Activated naive CD4-positive, alpha-beta T cell treated with anti-CD3 and anti-CD28 coated beads, Interleukin-2, amount 50 U/mL, for 72 hours (primary cell): ENCODE measurements around the gene ZNF607. TPM values are rescaled to one million over a fixed set of nuclear protein-coding genes. Genes with fewer than 3 reads are reported as not detected.
"Not testable (repeated sequence)": the region's sequence is repeated elsewhere in the genome, so short reads cannot be mapped to it uniquely, and the experiment has no call there.

Experiments used
- ATAC-seq, 2 donors: fragments of 150-1000 bp; cut with Tn5 transposase; 2 replicates each; pipeline ENCODE4 v1.10.0; 2021; ENCODE audit warnings: mild to moderate bottlenecking in 2 of 2, moderate library complexity in 2 of 2
- DNase-seq, 2 donors: peaks; one replicate each; pipeline ENCODE4 v3.0.0; 2021 to 2022; ENCODE audit warnings: low spot score in 2 of 2
- H3K27ac Mint-ChIP-seq, 2 donors: one replicate each; pipeline ENCODE4 v1.8.0; 2022; ENCODE audit warnings: mild to moderate bottlenecking in 2 of 2, mixed read lengths in 2 of 2
- H3K36me3 Mint-ChIP-seq, 2 donors: one replicate each; pipeline ENCODE4 v1.8.0; 2022; ENCODE audit warnings: mixed read lengths in 2 of 2
- H3K9me3 Mint-ChIP-seq, 2 donors: one replicate each; pipeline ENCODE4 v1.8.0; 2022; ENCODE audit warnings: mixed read lengths in 2 of 2
- total RNA-seq, 2 donors: library from RNA; stranded (reverse); gene quantifications; one replicate each; pipeline ENCODE4 v1.2.3, GENCODE V29; 2022

Gene ZNF607
- total RNA-seq = 10 to 100 TPM in 1 of 2 donors, 1 to 10 TPM in 1; 5.7 to 13.1 TPM

- Mint-ChIP-seq H3K9me3 (peaks cover 0 to 17% of the 10 kb centered on the region in 2 donors), H3K36me3 (peaks cover 19 to 33% of the 10 kb centered on the region in 2 donors), H3K27ac (peak within 1 kb of the TSS; percentile 84 to 95)
- peak; percentile 84 to 92 for DNase-seq
- ATAC-seq = peak; percentile 93 to 96
Observed at GRCh38 chr19:37719111-37719926, at the start of gene ZNF607. TSS of gene ZNF607 (minus strand) at chr19:37719761. CDS start at chr19:37711618, 8,143 bp downstream.

DNA sequence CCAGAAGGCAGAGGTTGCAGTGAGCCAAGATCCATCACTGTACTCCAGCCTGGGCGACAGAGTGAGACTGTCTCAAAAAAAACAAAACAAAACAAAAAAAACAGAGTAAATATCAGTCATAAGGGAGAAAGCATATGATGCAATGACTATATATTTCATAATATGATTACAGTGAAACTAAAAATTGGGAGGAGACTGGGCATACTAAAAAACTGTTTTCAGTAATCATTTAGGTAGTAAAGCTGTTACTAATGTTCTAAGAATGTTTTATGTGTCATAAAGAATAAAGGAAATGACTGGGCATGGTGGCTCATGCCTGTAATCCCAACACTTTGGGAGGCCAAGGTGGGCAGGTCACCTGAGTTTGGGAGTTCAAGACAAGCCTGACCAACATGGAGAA, 43.9 kb upstream of the ZNF607 start:
- DNase-seq = peak in 1 of 2 donors; percentile 10
- ATAC-seq = peak; percentile 76 to 96
- H3K27ac Mint-ChIP-seq = peak overlapping the region in 1 of 2 donors; percentile 33
- peaks cover 37 to 73% of the 10 kb centered on the region in 2 donors for H3K36me3 Mint-ChIP-seq
- H3K9me3 Mint-ChIP-seq = peaks cover 17 to 20% of the 10 kb centered on the region in 2 donors

DNA sequence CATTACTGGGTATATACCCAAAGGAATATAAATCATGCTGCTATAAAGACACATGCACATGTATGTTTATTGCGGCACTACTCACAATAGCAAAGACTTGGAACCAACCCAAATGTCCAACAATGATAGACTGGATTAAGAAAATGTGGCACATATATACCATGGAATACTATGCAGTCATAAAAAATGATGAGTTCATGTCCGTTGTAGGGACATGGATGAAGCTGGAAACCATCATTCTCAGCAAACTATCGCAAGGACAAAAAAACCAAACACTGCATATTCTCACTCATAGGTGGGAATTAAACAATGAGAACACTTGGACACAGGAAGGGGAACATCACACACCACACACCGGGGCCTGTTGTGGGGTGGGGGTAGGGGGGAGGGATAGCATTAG, 38.1 kb upstream of the ZNF607 start:
- DNase-seq, H3K27ac Mint-ChIP-seq, ATAC-seq: not testable (repeated sequence)
- Mint-ChIP-seq H3K9me3 (peaks cover 9 to 21% of the 10 kb centered on the region in 2 donors), H3K36me3 (peaks cover 34 to 56% of the 10 kb centered on the region in 2 donors)

- DNase-seq = no peak
- H3K9me3 Mint-ChIP-seq = peaks cover 60 to 61% of the 10 kb centered on the region in 2 donors
- H3K36me3 Mint-ChIP-seq = peaks cover 86 to 88% of the 10 kb centered on the region in 2 donors
- H3K27ac Mint-ChIP-seq = no peak overlapping the region
- no peak for ATAC-seq
Observed at GRCh38 chr19:37738371-37738770, 18.8 kb upstream of the ZNF607 start.

GRCh38 chr19:37725181-37725580, 5.6 kb upstream of the ZNF607 start:
- ATAC-seq = no peak
- no peak overlapping the region for H3K27ac Mint-ChIP-seq
- no peak for DNase-seq
- H3K36me3 Mint-ChIP-seq = peaks cover 5 to 18% of the 10 kb centered on the region in 2 donors
- H3K9me3 Mint-ChIP-seq = peaks cover 4 to 24% of the 10 kb centered on the region in 2 donors

GRCh38 chr19:37719927-37720265, 335 bp upstream of the ZNF607 start:
- ATAC-seq = no peak
- Mint-ChIP-seq H3K36me3 (peaks cover 19 to 33% of the 10 kb centered on the region in 2 donors), H3K9me3 (peaks cover 0 to 17% of the 10 kb centered on the region in 2 donors), H3K27ac (peak overlapping the region; percentile 84 to 95)
- DNase-seq = no peak

GRCh38 chr19:37718304-37718703, 1.3 kb downstream of the ZNF607 start:
- peaks cover 20 to 34% of the 10 kb centered on the region in 2 donors for H3K36me3 Mint-ChIP-seq
- H3K27ac Mint-ChIP-seq = peak overlapping the region in 1 of 2 donors; percentile 84
- DNase-seq (no peak), ATAC-seq (no peak)
- peaks cover 0 to 12% of the 10 kb centered on the region in 2 donors for H3K9me3 Mint-ChIP-seq

DNA sequence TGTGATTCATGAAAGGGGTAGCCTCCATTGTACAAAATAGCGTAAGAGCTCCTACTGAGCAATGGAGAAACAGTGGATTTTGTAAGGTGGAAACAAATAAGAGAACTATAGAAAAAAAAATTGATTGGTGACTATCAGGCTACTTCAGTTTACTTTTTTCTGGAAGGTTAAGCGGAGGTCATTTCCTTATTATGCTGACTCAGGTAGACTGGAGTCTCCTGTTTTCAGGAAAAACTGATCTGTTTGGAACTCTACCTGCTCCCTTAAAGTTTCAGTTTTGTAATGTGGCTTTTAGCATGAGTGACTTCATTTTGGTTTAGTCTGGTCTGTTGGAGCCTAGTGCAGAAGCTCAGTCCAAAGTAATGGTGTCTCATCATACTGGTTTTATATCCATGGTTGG, 3.4 kb downstream of the ZNF607 start:
- DNase-seq (no peak), ATAC-seq (no peak)
- no peak overlapping the region for H3K27ac Mint-ChIP-seq
- H3K36me3 Mint-ChIP-seq = peaks cover 35 to 50% of the 10 kb centered on the region in 2 donors
- peaks cover 12 to 19% of the 10 kb centered on the region in 2 donors for H3K9me3 Mint-ChIP-seq

GRCh38 chr19:37706052-37706605, 13.4 kb downstream of the ZNF607 start:
- H3K36me3 Mint-ChIP-seq = peaks cover 66 to 84% of the 10 kb centered on the region in 2 donors
- H3K27ac Mint-ChIP-seq = no peak overlapping the region
- ATAC-seq (no peak), DNase-seq (no peak)
- peaks cover 30 to 36% of the 10 kb centered on the region in 2 donors for H3K9me3 Mint-ChIP-seq

DNA sequence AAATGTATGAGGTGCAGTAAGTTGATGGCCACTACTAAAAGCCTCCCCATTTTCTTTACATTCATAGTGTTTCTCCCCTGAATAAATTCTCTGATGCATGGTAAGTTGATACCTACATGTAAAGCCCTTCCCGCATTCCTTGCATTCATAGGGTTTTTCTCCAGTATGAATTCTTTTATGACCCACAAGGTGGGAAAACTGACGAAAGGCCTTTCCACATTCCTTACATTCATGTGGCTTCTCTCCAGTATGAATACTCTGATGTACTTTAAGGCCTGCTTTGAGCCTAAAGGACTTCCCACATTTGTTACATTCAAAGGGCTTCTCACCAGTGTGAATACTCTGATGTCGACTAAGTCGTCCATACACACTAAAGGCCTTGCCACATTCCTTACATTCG, 20.5 kb downstream of the ZNF607 start:
- H3K36me3 Mint-ChIP-seq = peaks cover 62 to 84% of the 10 kb centered on the region in 2 donors

DNA sequence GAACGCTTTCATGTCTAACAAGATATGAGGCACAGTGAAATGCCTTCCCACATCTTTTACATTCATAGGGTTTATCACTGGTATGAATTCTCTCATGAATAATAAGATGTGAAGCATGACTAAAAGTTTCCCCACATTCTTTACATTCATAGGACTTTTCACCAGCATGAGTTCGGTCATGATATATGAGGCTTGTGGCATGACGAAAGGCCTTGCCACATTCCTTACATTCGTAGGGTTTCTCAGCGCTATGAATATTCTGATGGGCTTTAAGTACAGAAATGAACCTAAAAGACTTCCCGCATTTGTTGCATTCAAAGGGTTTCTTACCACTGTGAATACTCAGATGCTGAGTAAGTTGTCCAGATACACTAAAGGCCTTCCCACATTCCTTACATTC, 21.3 kb downstream of the ZNF607 start:
- DNase-seq = no peak
- H3K36me3 Mint-ChIP-seq = peaks cover 62 to 85% of the 10 kb centered on the region in 2 donors
- no peak for ATAC-seq
- no peak overlapping the region for H3K27ac Mint-ChIP-seq
- H3K9me3 Mint-ChIP-seq = peaks cover 40 to 55% of the 10 kb centered on the region in 2 donors

More for the DNA sequence above, 20.5 kb downstream of the ZNF607 start:
- ATAC-seq = no peak
- H3K9me3 Mint-ChIP-seq = peaks cover 40 to 50% of the 10 kb centered on the region in 2 donors
- H3K27ac Mint-ChIP-seq = no peak overlapping the region
- DNase-seq = no peak

GRCh38 chr19:37695144-37695899, 24.2 kb downstream of the ZNF607 start:
- Mint-ChIP-seq H3K36me3 (peaks cover 55 to 73% of the 10 kb centered on the region in 2 donors), H3K27ac (no peak overlapping the region), H3K9me3 (peaks cover 29 to 42% of the 10 kb centered on the region in 2 donors)
- ATAC-seq = no peak
- no peak for DNase-seq

DNA sequence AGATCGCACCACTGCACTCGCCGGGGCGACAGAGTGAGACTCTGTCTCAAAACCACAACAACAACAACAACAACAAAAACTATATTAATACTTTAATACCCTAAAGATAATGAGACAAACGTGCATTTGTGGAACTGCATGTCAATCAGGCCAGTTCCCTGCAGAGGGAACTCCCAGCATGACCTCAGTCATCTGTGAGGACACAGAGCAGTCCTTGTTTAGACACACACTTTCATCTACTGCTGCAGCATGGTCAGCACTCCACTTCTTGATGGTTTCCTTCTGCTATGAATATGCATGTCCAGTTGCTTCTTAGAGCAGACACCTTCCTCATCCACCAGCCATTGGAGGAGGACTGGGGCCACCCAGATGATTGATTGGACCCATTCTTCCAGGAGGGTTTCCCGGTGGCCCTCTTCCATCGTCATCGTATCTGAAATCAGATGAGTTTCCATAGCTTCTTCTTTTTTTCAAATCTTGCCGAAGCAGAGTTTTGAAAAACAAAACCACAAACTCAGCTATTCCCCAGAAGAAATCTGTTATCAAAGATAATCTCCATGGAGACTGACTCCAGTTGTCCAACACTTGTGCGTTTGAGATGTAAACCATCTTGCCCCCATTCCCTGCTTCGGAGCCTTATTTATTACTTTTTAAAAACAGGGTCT, 26.5 kb downstream of the ZNF607 start:
- no peak overlapping the region for H3K27ac Mint-ChIP-seq
- DNase-seq (no peak), ATAC-seq (no peak)

DNA sequence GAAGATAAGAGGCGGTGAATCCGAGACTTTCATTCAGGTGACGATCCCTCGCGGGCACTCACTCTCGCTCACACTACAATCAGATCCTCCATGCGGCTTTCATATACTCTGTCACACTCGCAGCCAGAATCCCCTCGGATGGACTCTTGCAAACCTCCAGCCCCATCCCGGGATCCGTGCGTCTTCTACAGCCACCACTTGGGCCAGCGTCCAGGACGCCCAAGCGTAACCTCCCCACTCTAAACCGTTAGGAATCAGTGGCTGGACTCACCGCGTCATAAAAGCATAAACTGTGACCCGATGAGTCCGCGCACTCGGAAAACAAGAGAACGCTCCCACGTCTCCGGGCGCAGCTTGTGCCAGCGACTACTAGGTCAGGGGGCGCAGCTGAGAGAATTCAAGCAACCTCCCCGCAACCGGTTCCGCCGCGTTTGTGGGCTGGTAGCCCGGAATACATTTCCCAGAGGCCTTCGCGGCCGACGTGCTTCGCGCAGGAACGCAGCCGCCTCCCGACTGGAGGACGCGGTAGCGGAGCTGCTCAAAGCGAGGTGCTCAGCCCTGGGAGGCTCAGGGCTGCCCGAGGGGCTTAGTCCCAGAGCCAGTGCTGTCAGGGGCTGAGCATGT, 27.6 kb downstream of the ZNF607 start:
- ATAC-seq (peak; percentile 94), DNase-seq (peak; percentile 67 to 78)
- H3K9me3 Mint-ChIP-seq = peaks cover 8 to 17% of the 10 kb centered on the region in 2 donors
- H3K27ac Mint-ChIP-seq = peak overlapping the region; percentile 55 to 84
- peaks cover 26 to 48% of the 10 kb centered on the region in 2 donors for H3K36me3 Mint-ChIP-seq

More for the DNA sequence above, 26.5 kb downstream of the ZNF607 start:
- Mint-ChIP-seq H3K36me3 (peaks cover 33 to 51% of the 10 kb centered on the region in 2 donors), H3K9me3 (peaks cover 17 to 24% of the 10 kb centered on the region in 2 donors)

GRCh38 chr19:37683520-37683919, 36.0 kb downstream of the ZNF607 start:
- ATAC-seq = no peak
- Mint-ChIP-seq H3K36me3 (peaks cover 32 to 41% of the 10 kb centered on the region in 2 donors), H3K27ac (no peak overlapping the region), H3K9me3 (peaks cover 21 to 24% of the 10 kb centered on the region in 2 donors)
- no peak for DNase-seq

DNA sequence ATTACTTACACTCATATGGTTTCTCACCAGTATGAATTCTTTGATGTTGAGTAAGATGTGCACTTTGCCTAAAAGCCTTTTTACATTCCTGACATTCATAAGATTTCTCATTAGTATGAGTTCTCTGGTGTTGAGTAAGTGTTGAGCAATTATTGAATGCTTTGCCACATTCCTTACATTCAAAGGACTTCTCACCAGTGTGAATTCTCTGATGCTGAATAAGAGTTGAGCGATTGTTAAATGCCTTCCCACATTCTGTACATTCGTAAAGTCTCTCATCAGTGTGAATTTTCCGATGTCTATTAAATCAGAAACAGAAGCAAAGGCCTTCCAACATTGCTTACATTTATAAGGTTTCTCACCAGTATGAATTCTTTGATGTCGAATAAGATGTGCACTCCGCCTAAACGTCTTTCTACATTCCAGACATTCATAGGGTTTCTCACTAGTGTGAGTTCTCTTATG, 50.1 kb downstream of the ZNF607 start:
- no peak for DNase-seq
- no peak overlapping the region for H3K27ac Mint-ChIP-seq
- H3K9me3 Mint-ChIP-seq = peaks cover 27 to 35% of the 10 kb centered on the region in 2 donors

More for the DNA sequence above, 50.1 kb downstream of the ZNF607 start:
- ATAC-seq = no peak
- H3K36me3 Mint-ChIP-seq = peaks cover 33 to 40% of the 10 kb centered on the region in 2 donors
